WERI-Rb-1 (cell line): ENCODE data around the gene FAR1.

Experiments
- DNase-seq: peaks from one replicate; pipeline ENCODE4 v3.0.0-alpha.2; 2020
- H3K27ac ChIP-seq: fragments of 250-450 bp; sonication (Bioruptor Pico); 2 replicates; pipeline ENCODE4 v1.5.1; 2020; ENCODE audit warnings: mild to moderate bottlenecking, moderate library complexity
- H3K27me3 ChIP-seq: fragments of 250-450 bp; sonication (Bioruptor Pico); 2 replicates; pipeline ENCODE4 v1.5.1; 2021; ENCODE audit warnings: mild to moderate bottlenecking, low read depth, moderate library complexity; ENCODE audit not compliant: insufficient read depth, severe bottlenecking
- H3K36me3 ChIP-seq: fragments of 250-450 bp; sonication (Bioruptor Pico); 2 replicates; pipeline ENCODE4 v1.5.1; 2020; ENCODE audit warnings: mild to moderate bottlenecking, moderate library complexity
- H3K4me3 ChIP-seq: 2 replicates; pipeline ENCODE4 v1.5.1; 2011; ENCODE audit warnings: low read depth, mild to moderate bottlenecking, control low read depth, low read length
- H3K9me3 ChIP-seq: fragments of 250-450 bp; sonication (Bioruptor Pico); 2 replicates; pipeline ENCODE4 v1.5.1; 2021; ENCODE audit warnings: mild to moderate bottlenecking, moderate library complexity; ENCODE audit not compliant: severe bottlenecking
- CTCF ChIP-seq: IDR thresholded peaks from 2 replicates; pipeline ENCODE4 v1.5.1; 2011; ENCODE audit warnings: low read depth, mild to moderate bottlenecking, control low read depth, inconsistent platforms, low read length

The FAR1 gene

GRCh38 chr11:13776134-13776815, 107.8 kb downstream of the FAR1 start:
- no peak for DNase-seq
- H3K9me3 ChIP-seq, result no peaks in the 10 kb centered on the region
- no peak overlapping the region for H3K4me3 ChIP-seq
- H3K36me3 ChIP-seq, result no peaks in the 10 kb centered on the region
- no peak overlapping the region for H3K27ac ChIP-seq
- TF ChIP-seq CTCF, result peak; percentile 36; the same call in 1 of the 2 replicates
- H3K27me3 ChIP-seq, result peaks cover 24% of the 10 kb centered on the region

GRCh38 chr11:13777341-13777985, 109.0 kb downstream of the FAR1 start:
- Histone ChIP-seq H3K36me3 (no peaks in the 10 kb centered on the region), H3K27ac (no peak overlapping the region), H3K9me3 (no peaks in the 10 kb centered on the region), H3K4me3 (no peak overlapping the region), H3K27me3 (peaks cover 26% of the 10 kb centered on the region)
- no peak for DNase-seq
- TF ChIP-seq CTCF, result no peak

GRCh38 chr11:13778345-13778744, 109.9 kb downstream of the FAR1 start:
- Histone ChIP-seq H3K27me3 (peaks cover 28% of the 10 kb centered on the region), H3K27ac (no peak overlapping the region), H3K4me3 (no peak overlapping the region), H3K36me3 (no peaks in the 10 kb centered on the region), H3K9me3 (no peaks in the 10 kb centered on the region)
- DNase-seq, result no peak
- no peak for TF ChIP-seq CTCF

GRCh38 chr11:13781153-13781552, 112.7 kb downstream of the FAR1 start:
- TF ChIP-seq CTCF, result no peak
- H3K4me3 ChIP-seq, result no peak overlapping the region
- H3K36me3 ChIP-seq, result no peaks in the 10 kb centered on the region
- DNase-seq, result no peak
- H3K9me3 ChIP-seq, result no peaks in the 10 kb centered on the region
- H3K27ac ChIP-seq, result no peak overlapping the region
- peaks cover 28% of the 10 kb centered on the region for H3K27me3 ChIP-seq
